Right lobe of liver (tissue), 6 donors: ENCODE results near the gene PTAR1. TPM values are rescaled to one million over a fixed set of nuclear protein-coding genes. Genes with fewer than 3 reads are reported as not detected.

Source experiments
- ATAC-seq, 4 donors: fragments of 200-7000 bp; cut with Tn5 transposase; one replicate each; pipeline ENCODE4 v1.9.1; 2020; ENCODE audit warnings: mild to moderate bottlenecking in 4 of 4, moderate library complexity in 4 of 4
- DNase-seq, 3 donors: peaks; one replicate each; pipeline ENCODE4 v3.0.0-alpha.2; 2020
- H3K27ac ChIP-seq, 3 donors: fragments of 200-600 bp; one replicate each; pipeline ENCODE4 v1.8.0; 2022
- H3K27me3 ChIP-seq, 2 donors: fragments of 200-600 bp; one replicate each; pipeline ENCODE4 v1.8.0; 2022
- H3K36me3 ChIP-seq, 4 donors: fragments of 200-600 bp; sonication (generic) in 1 of 4; one replicate each; pipeline versions ENCODE4 v1.5.1 to v1.8.0; 2017 to 2022; ENCODE audit warnings: control low read depth in 1 of 4
- H3K4me1 ChIP-seq, 4 donors: fragments of 200-600 bp; sonication (generic) in 1 of 4; one replicate each; pipeline versions ENCODE4 v1.5.1 to v1.8.0; 2017 to 2022; ENCODE audit warnings: control low read depth in 1 of 4
- H3K4me3 ChIP-seq, 3 donors: fragments of 200-600 bp; one replicate each; pipeline ENCODE4 v1.8.0; 2022
- H3K9me3 ChIP-seq, 4 donors: fragments of 200-600 bp; sonication (generic) in 1 of 4; one replicate each; pipeline versions ENCODE4 v1.5.1 to v1.8.0; 2017 to 2022; ENCODE audit warnings: control low read depth in 1 of 4
- CTCF ChIP-seq, 4 donors: fragments of 200-600 bp in 3 of 4; fragments of 450-650 bp in 1 of 4; IDR thresholded peaks; one replicate each; pipeline versions ENCODE4 v1.5.1 to v1.8.0; 2016 to 2022; ENCODE audit warnings: antibody characterized with exemption in 4 of 4, mild to moderate bottlenecking in 2 of 4
- POLR2A ChIP-seq: fragments of 450-650 bp; IDR thresholded peaks from one replicate; pipeline ENCODE4 v1.6.1; 2017; ENCODE audit warnings: antibody characterized with exemption, mild to moderate bottlenecking
- WGBS: methylation state at CpG from one replicate; pipeline ENCODE4 v1.1.6; 2018; ENCODE audit warnings: low coverage, low lambda C conversion rate; ENCODE audit not compliant: insufficient coverage; ENCODE audit errors: missing lambda C conversion rate; 5-methylcytosine and 5-hydroxymethylcytosine counted together
- intact Hi-C, 2 donors: fragments of 100-400 bp; cut with DNase I; formaldehyde crosslinking; loops; one replicate each; pipeline versions ENCODE4 v1.11.2 to v1.14.1; 2022
- total RNA-seq, 6 experiments: library from RNA; depleted of rRNA in 2 of 6; stranded (reverse); fragments of >200 nt in 2 of 6; fragmentation: NEBNext Ultra II Directional in 3 of 6; extraction: Animal tissue kit (Norgen Biotek cat#: 25700) in 3 of 6; gene quantifications; one replicate each; pipeline versions ENCODE4 v1.1.0 to v1.2.4, GENCODE V29; 2016 to 2023
- donor health status: DM: no; HTN: yes; CAD: no.
- donor health status: DM: no; HTN: no; CAD: no.
- donor health status: DM: no; HTN: no; CAD: no.
- donor health status: DM: no; HTN: yes; CAD: no.
- donor health status: DM: no; HTN: yes; CAD: no.

PTAR1 gene
- total RNA-seq, 6 experiments from 2014 or later: 21.5 to 33.3 (median 27.0) TPM

GRCh38 chr9:69672596-69673310, 87.1 kb downstream of the PTAR1 start:
- intact Hi-C loops: loop anchor here in 1 of 2 donors (10.0 kb wide), 1 partner anchor 82 kb away; no protein-coding TSS in a partner anchor
- H3K4me3 ChIP-seq: peak overlapping the region; percentile 61 to 76 (median 66)

GRCh38 chr9:69671879-69672595, 87.8 kb downstream of the PTAR1 start, which contains the start of gene APBA1:
TSS of gene APBA1 (minus strand) at chr9:69672371.
- Histone ChIP-seq H3K9me3 (no peaks in the 10 kb centered on the region), H3K36me3 (no peaks in the 10 kb centered on the region), H3K27me3 (no peaks in the 10 kb centered on the region), H3K4me3 (peak within 1 kb of the TSS; percentile 71 to 83 (median 76)), H3K27ac (peak within 1 kb of the TSS; percentile 84 to 98 (median 91)), H3K4me1 (peaks cover 0 to 5% (median 2%) of the 10 kb centered on the region in 4 donors)
- intact Hi-C loops: loop anchor here in 1 of 2 donors (10.0 kb wide), 1 partner anchor 83 kb away; no protein-coding TSS in a partner anchor
- TF ChIP-seq POLR2A (peak; percentile 42), CTCF (IDR thresholded peaks at IDR 0.05) (peak in 1 of 4 donors; percentile 7)
- DNase-seq: peak; percentile 79 to 83 (median 82)
- ATAC-seq: peak; percentile 69 to 85 (median 80)
- WGBS: 0% methylated on average over 25 of the region's 92 CpGs

More at GRCh38 chr9:69672596-69673310, 87.1 kb downstream of the PTAR1 start:
- ATAC-seq (peak; percentile 83 to 92 (median 86)), DNase-seq (peak; percentile 87 to 90 (median 90))
- Histone ChIP-seq H3K27me3 (no peaks in the 10 kb centered on the region), H3K27ac (peak overlapping the region; percentile 72 to 98 (median 91)), H3K36me3 (no peaks in the 10 kb centered on the region), H3K9me3 (no peaks in the 10 kb centered on the region), H3K4me1 (peaks cover 0 to 5% (median 2%) of the 10 kb centered on the region in 4 donors)
- 0% methylated on average over 10 of the region's 60 CpGs for WGBS
- peak; percentile 84 to 91 (median 88) for TF ChIP-seq CTCF (IDR thresholded peaks at IDR 0.05)
- no peak for TF ChIP-seq POLR2A

GRCh38 chr9:69671311-69671878, 88.4 kb downstream of the PTAR1 start:
- intact Hi-C loops: loop anchor here in 1 of 2 donors (10.0 kb wide), 1 partner anchor 83 kb away; no protein-coding TSS in a partner anchor
- DNase-seq (peak in 2 of 3 donors; percentile 27 to 49), ATAC-seq (peak; percentile 23 to 55 (median 42))
- peaks cover 0 to 5% (median 2%) of the 10 kb centered on the region in 4 donors for H3K4me1 ChIP-seq
- H3K9me3 ChIP-seq: no peaks in the 10 kb centered on the region
- WGBS: 15% methylated on average over 11 of the region's 15 CpGs
- H3K27ac ChIP-seq: peak overlapping the region; percentile 84 to 98 (median 91)
- TF ChIP-seq POLR2A: no peak
- H3K36me3 ChIP-seq: no peaks in the 10 kb centered on the region
- H3K4me3 ChIP-seq: peak overlapping the region; percentile 71 to 83 (median 76)
- H3K27me3 ChIP-seq: no peaks in the 10 kb centered on the region

- ATAC-seq: no peak
- intact Hi-C loops: loop anchor here in 1 of 2 donors (5.0 kb wide), 1 partner anchor 95 kb away; the partner anchor contains the start of gene PTAR1
- Histone ChIP-seq H3K4me1 (no peaks in the 10 kb centered on the region), H3K27me3 (no peaks in the 10 kb centered on the region), H3K9me3 (no peaks in the 10 kb centered on the region), H3K27ac (no peak overlapping the region), H3K4me3 (no peak overlapping the region), H3K36me3 (no peaks in the 10 kb centered on the region)
- TF ChIP-seq CTCF (IDR thresholded peaks at IDR 0.05): no peak
- TF ChIP-seq POLR2A: no peak
- DNase-seq: no peak
- WGBS: 92% methylated on average over 1 of the region's 1 CpG
These were observed 92.5 kb downstream of the PTAR1 start for GRCh38 chr9:69667306-69667705.
